Measurements from ENCODE around the gene NCAM2.

NCAM2 gene

GRCh38 chr21:21341041-21341440 is 342.8 kb downstream of the NCAM2 start:
- no peak for DNase-seq (ENCODE audit: low read depth)
- Histone ChIP-seq H3K4me1 (ENCODE audit: control insufficient read depth, insufficient read depth, low read length) (no peaks in the 10 kb centered on the region), H3K9me3 (ENCODE audit: control insufficient read depth, low read length) (peaks cover 14% of the 10 kb centered on the region), H3K4me3 (ENCODE audit: low read length) (no peak overlapping the region), H3K27me3 (replicated peaks; ENCODE audit: control insufficient read depth, insufficient read depth, low read length) (no peaks in the 10 kb centered on the region), H3K36me3 (ENCODE audit: control insufficient read depth, insufficient read depth, low read length, severe bottlenecking) (no peaks in the 10 kb centered on the region), H3K9ac (ENCODE audit: low read length) (no peak overlapping the region)

- Histone ChIP-seq H3K4me1 (ENCODE audit: control insufficient read depth, insufficient read depth, low read length) (no peaks in the 10 kb centered on the region), H3K36me3 (ENCODE audit: control insufficient read depth, insufficient read depth, low read length, severe bottlenecking) (no peaks in the 10 kb centered on the region), H3K4me3 (ENCODE audit: low read length) (no peak overlapping the region), H3K9me3 (ENCODE audit: control insufficient read depth, low read length) (peaks cover 32% of the 10 kb centered on the region), H3K9ac (ENCODE audit: low read length) (no peak overlapping the region), H3K27me3 (replicated peaks; ENCODE audit: control insufficient read depth, insufficient read depth, low read length) (no peaks in the 10 kb centered on the region)
- no peak for DNase-seq (ENCODE audit: low read depth)
Measured at GRCh38 chr21:21345296-21345695, 347.1 kb downstream of the NCAM2 start.

- no peaks in the 10 kb centered on the region for H3K4me1 ChIP-seq (ENCODE audit: control insufficient read depth, insufficient read depth, low read length)
- DNase-seq (ENCODE audit: low read depth): no peak
Measured at GRCh38 chr21:21345872-21346271, 347.7 kb downstream of the NCAM2 start.

GRCh38 chr21:21366277-21366676 is 368.1 kb downstream of the NCAM2 start:
- H3K9me3 ChIP-seq (ENCODE audit: control insufficient read depth, low read length): no peaks in the 10 kb centered on the region
- H3K9ac ChIP-seq (ENCODE audit: low read length): no peak overlapping the region
- peaks cover 17% of the 10 kb centered on the region for H3K4me1 ChIP-seq (ENCODE audit: control insufficient read depth, insufficient read depth, low read length)
- DNase-seq (ENCODE audit: low read depth): no peak
- H3K27me3 ChIP-seq (replicated peaks; ENCODE audit: control insufficient read depth, insufficient read depth, low read length): no peaks in the 10 kb centered on the region
- no peaks in the 10 kb centered on the region for H3K36me3 ChIP-seq (ENCODE audit: control insufficient read depth, insufficient read depth, low read length, severe bottlenecking)
- no peak overlapping the region for H3K4me3 ChIP-seq (ENCODE audit: low read length)

More at GRCh38 chr21:21345872-21346271, 347.7 kb downstream of the NCAM2 start:
- H3K4me3 ChIP-seq (ENCODE audit: low read length): no peak overlapping the region
- H3K9ac ChIP-seq (ENCODE audit: low read length): no peak overlapping the region
- H3K36me3 ChIP-seq (ENCODE audit: control insufficient read depth, insufficient read depth, low read length, severe bottlenecking): no peaks in the 10 kb centered on the region
- H3K9me3 ChIP-seq (ENCODE audit: control insufficient read depth, low read length): peaks cover 32% of the 10 kb centered on the region
- no peaks in the 10 kb centered on the region for H3K27me3 ChIP-seq (replicated peaks; ENCODE audit: control insufficient read depth, insufficient read depth, low read length)

GRCh38 chr21:21367583-21367982 is 369.4 kb downstream of the NCAM2 start:
- H3K9me3 ChIP-seq (ENCODE audit: control insufficient read depth, low read length): no peaks in the 10 kb centered on the region
- H3K4me3 ChIP-seq (ENCODE audit: low read length): no peak overlapping the region
- no peaks in the 10 kb centered on the region for H3K27me3 ChIP-seq (replicated peaks; ENCODE audit: control insufficient read depth, insufficient read depth, low read length)

GRCh38 chr21:21373969-21374368 is 375.8 kb downstream of the NCAM2 start:
- Histone ChIP-seq H3K9ac (ENCODE audit: low read length) (no peak overlapping the region), H3K4me3 (ENCODE audit: low read length) (no peak overlapping the region), H3K9me3 (ENCODE audit: control insufficient read depth, low read length) (no peaks in the 10 kb centered on the region), H3K36me3 (ENCODE audit: control insufficient read depth, insufficient read depth, low read length, severe bottlenecking) (no peaks in the 10 kb centered on the region), H3K4me1 (ENCODE audit: control insufficient read depth, insufficient read depth, low read length) (no peaks in the 10 kb centered on the region), H3K27me3 (replicated peaks; ENCODE audit: control insufficient read depth, insufficient read depth, low read length) (no peaks in the 10 kb centered on the region)
- peak; percentile 49 for DNase-seq (ENCODE audit: low read depth)

More at GRCh38 chr21:21367583-21367982, 369.4 kb downstream of the NCAM2 start:
- peaks cover 17% of the 10 kb centered on the region for H3K4me1 ChIP-seq (ENCODE audit: control insufficient read depth, insufficient read depth, low read length)
- no peak for DNase-seq (ENCODE audit: low read depth)
- H3K9ac ChIP-seq (ENCODE audit: low read length): no peak overlapping the region
- H3K36me3 ChIP-seq (ENCODE audit: control insufficient read depth, insufficient read depth, low read length, severe bottlenecking): no peaks in the 10 kb centered on the region

GRCh38 chr21:21383126-21383525 is 384.9 kb downstream of the NCAM2 start:
- peak overlapping the region; percentile 71 for H3K9ac ChIP-seq (ENCODE audit: low read length)
- H3K27me3 ChIP-seq (replicated peaks; ENCODE audit: control insufficient read depth, insufficient read depth, low read length): no peaks in the 10 kb centered on the region
- no peak for DNase-seq (ENCODE audit: low read depth)
- H3K36me3 ChIP-seq (ENCODE audit: control insufficient read depth, insufficient read depth, low read length, severe bottlenecking): no peaks in the 10 kb centered on the region
- peaks cover 14% of the 10 kb centered on the region for H3K4me1 ChIP-seq (ENCODE audit: control insufficient read depth, insufficient read depth, low read length)
- H3K4me3 ChIP-seq (ENCODE audit: low read length): peak overlapping the region; percentile 69
- no peaks in the 10 kb centered on the region for H3K9me3 ChIP-seq (ENCODE audit: control insufficient read depth, low read length)

- DNase-seq (ENCODE audit: low read depth): no peak
- Histone ChIP-seq H3K4me1 (ENCODE audit: control insufficient read depth, insufficient read depth, low read length) (peaks cover 14% of the 10 kb centered on the region), H3K4me3 (ENCODE audit: low read length) (no peak overlapping the region)
Measured at GRCh38 chr21:21384977-21385376, 386.8 kb downstream of the NCAM2 start.

GRCh38 chr21:21385404-21385803 is 387.2 kb downstream of the NCAM2 start:
- DNase-seq (ENCODE audit: low read depth): no peak
- Histone ChIP-seq H3K4me3 (ENCODE audit: low read length) (no peak overlapping the region), H3K36me3 (ENCODE audit: control insufficient read depth, insufficient read depth, low read length, severe bottlenecking) (no peaks in the 10 kb centered on the region), H3K9ac (ENCODE audit: low read length) (no peak overlapping the region), H3K9me3 (ENCODE audit: control insufficient read depth, low read length) (peaks cover 2% of the 10 kb centered on the region), H3K27me3 (replicated peaks; ENCODE audit: control insufficient read depth, insufficient read depth, low read length) (no peaks in the 10 kb centered on the region), H3K4me1 (ENCODE audit: control insufficient read depth, insufficient read depth, low read length) (peaks cover 14% of the 10 kb centered on the region)

More at GRCh38 chr21:21384977-21385376, 386.8 kb downstream of the NCAM2 start:
- H3K27me3 ChIP-seq (replicated peaks; ENCODE audit: control insufficient read depth, insufficient read depth, low read length): no peaks in the 10 kb centered on the region
- H3K9ac ChIP-seq (ENCODE audit: low read length): no peak overlapping the region
- H3K9me3 ChIP-seq (ENCODE audit: control insufficient read depth, low read length): peaks cover 2% of the 10 kb centered on the region
- no peaks in the 10 kb centered on the region for H3K36me3 ChIP-seq (ENCODE audit: control insufficient read depth, insufficient read depth, low read length, severe bottlenecking)

- peaks cover 2% of the 10 kb centered on the region for H3K9me3 ChIP-seq (ENCODE audit: control insufficient read depth, low read length)
- no peak overlapping the region for H3K4me3 ChIP-seq (ENCODE audit: low read length)
- no peaks in the 10 kb centered on the region for H3K36me3 ChIP-seq (ENCODE audit: control insufficient read depth, insufficient read depth, low read length, severe bottlenecking)
- peaks cover 9% of the 10 kb centered on the region for H3K4me1 ChIP-seq (ENCODE audit: control insufficient read depth, insufficient read depth, low read length)
- DNase-seq (ENCODE audit: low read depth): no peak
- no peak overlapping the region for H3K9ac ChIP-seq (ENCODE audit: low read length)
- no peaks in the 10 kb centered on the region for H3K27me3 ChIP-seq (replicated peaks; ENCODE audit: control insufficient read depth, insufficient read depth, low read length)
Measured at GRCh38 chr21:21387916-21388315, 389.7 kb downstream of the NCAM2 start.

GRCh38 chr21:21394064-21394463 is 395.9 kb downstream of the NCAM2 start:
- Histone ChIP-seq H3K4me3 (ENCODE audit: low read length) (no peak overlapping the region), H3K27me3 (replicated peaks; ENCODE audit: control insufficient read depth, insufficient read depth, low read length) (no peaks in the 10 kb centered on the region), H3K36me3 (ENCODE audit: control insufficient read depth, insufficient read depth, low read length, severe bottlenecking) (no peaks in the 10 kb centered on the region), H3K9me3 (ENCODE audit: control insufficient read depth, low read length) (peaks cover 5% of the 10 kb centered on the region), H3K9ac (ENCODE audit: low read length) (no peak overlapping the region), H3K4me1 (ENCODE audit: control insufficient read depth, insufficient read depth, low read length) (no peaks in the 10 kb centered on the region)
- no peak for DNase-seq (ENCODE audit: low read depth)

GRCh38 chr21:21396424-21396823 is 398.2 kb downstream of the NCAM2 start:
- peaks cover 4% of the 10 kb centered on the region for H3K4me1 ChIP-seq (ENCODE audit: control insufficient read depth, insufficient read depth, low read length)
- no peak for DNase-seq (ENCODE audit: low read depth)
- H3K27me3 ChIP-seq (replicated peaks; ENCODE audit: control insufficient read depth, insufficient read depth, low read length): no peaks in the 10 kb centered on the region
- H3K9me3 ChIP-seq (ENCODE audit: control insufficient read depth, low read length): peaks cover 3% of the 10 kb centered on the region
- no peak overlapping the region for H3K4me3 ChIP-seq (ENCODE audit: low read length)
- H3K36me3 ChIP-seq (ENCODE audit: control insufficient read depth, insufficient read depth, low read length, severe bottlenecking): no peaks in the 10 kb centered on the region
- no peak overlapping the region for H3K9ac ChIP-seq (ENCODE audit: low read length)
